Metanephros (tissue), 1 donor: Measurements from ENCODE around the gene PLP1. TPM values are rescaled to one million over a fixed set of nuclear protein-coding genes. Genes with fewer than 3 reads are reported as not detected.

ENCODE experiments used
- total RNA-seq: library from RNA; depleted of rRNA; stranded (reverse); fragments of >200 nt; gene quantifications from one replicate; pipeline ENCODE4 v1.2.3, GENCODE V29; 2014

PLP1 gene, protein sequence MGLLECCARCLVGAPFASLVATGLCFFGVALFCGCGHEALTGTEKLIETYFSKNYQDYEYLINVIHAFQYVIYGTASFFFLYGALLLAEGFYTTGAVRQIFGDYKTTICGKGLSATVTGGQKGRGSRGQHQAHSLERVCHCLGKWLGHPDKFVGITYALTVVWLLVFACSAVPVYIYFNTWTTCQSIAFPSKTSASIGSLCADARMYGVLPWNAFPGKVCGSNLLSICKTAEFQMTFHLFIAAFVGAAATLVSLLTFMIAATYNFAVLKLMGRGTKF
- total RNA-seq = 7.2 TPM

DNA sequence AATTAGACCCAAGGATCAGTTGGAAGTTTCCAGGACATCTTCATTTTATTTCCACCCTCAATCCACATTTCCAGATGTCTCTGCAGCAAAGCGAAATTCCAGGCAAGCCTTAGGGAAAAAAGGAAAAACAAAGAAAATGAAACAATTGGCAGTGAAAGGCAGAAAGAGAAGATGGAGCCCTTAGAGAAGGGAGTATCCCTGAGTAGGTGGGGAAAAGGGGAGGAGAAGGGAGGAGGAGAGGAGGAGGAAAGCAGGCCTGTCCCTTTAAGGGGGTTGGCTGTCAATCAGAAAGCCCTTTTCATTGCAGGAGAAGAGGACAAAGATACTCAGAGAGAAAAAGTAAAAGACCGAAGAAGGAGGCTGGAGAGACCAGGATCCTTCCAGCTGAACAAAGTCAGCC lies at the start of gene PLP1:
Gene PLP1, plus strand, starts transcription at position 295 of the 400 bp plus-strand sequence. CDS start 156 bp downstream, outside the sequence.

DNA sequence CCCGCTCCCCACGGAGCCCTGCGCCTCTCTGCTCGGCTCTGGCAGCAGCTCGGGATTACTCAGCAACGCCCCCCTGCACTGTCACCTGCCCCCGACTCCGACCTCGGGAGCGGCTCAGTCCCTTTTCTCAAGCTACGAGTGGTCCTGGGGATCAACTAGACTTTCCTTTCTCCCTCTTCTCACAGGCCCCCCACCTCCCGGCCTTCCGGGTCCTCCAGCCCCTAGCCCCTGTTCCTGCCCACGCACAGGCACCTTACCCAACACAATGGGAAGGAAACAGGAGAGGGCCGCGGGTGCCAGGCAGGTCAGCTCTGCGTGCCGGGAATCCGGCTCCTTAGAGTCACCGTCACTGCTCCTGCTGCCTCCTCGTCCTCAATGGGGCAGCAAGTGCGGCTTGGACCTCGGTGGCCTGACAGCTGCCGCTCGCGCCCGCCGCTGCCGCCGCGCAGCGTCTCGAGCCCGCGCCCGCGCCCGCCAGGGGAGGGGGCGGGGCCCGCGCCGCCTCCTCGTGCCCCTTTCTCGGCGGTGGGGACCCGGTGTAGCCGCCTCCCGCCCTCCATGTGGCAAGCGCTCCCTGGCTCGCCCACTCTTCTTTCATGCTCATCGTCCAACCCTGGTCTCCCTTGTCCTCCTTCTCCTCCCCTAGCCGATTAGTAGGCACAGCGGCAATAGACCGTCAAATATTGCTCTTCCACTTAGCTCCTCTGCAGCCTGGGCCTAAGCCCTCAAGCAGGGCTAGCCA lies 55.3 kb downstream of the PLP1 start, which contains the start of gene RAB9B:
Gene RAB9B, minus strand, starts transcription at position 455 of the 742 bp plus-strand sequence. CDS start 6,473 bp downstream, outside the sequence.

Other genes with a start within 250 kb of the PLP1 start
- 27.8 TPM for gene TCEAL4, start 191.3 kb upstream of the PLP1 start, total RNA-seq
- gene TCEAL3, start 168.9 kb upstream of the PLP1 start, total RNA-seq = 6.8 TPM
- gene TCEAL1, start 147.9 kb upstream of the PLP1 start, total RNA-seq = 24.5 TPM
- gene MORF4L2, start 90.1 kb upstream of the PLP1 start, total RNA-seq = 188 TPM
- gene TMEM31, start 65.9 kb upstream of the PLP1 start, total RNA-seq = not detected
- gene RAB9B, start 55.4 kb downstream of the PLP1 start, total RNA-seq = 5.6 TPM
- gene TMSB15B, start 185.8 kb downstream of the PLP1 start, total RNA-seq = 11.7 TPM
- not detected for gene H2BW1, start 236.9 kb downstream of the PLP1 start, total RNA-seq